HG03135 (cell line): ENCODE measurements around the gene TTC38.

ENCODE experiments used
- ATAC-seq: cut with Tn5 transposase; IDR thresholded peaks from one replicate; pipeline ENCODE4 v1.9.1; 2021; ENCODE audit warnings: mild to moderate bottlenecking, moderate library complexity; ENCODE audit not compliant: unreplicated experiment

The TTC38 gene

GRCh38 chr22:46267431-46268279 lies at the start of gene TTC38:
Gene TTC38 (plus strand): TSS chr22:46268008. CDS start chr22:46268040, 32 bp downstream.
- ATAC-seq: no peak

GRCh38 chr22:46219636-46220035 lies 48.2 kb upstream of the TTC38 start:
- ATAC-seq: no peak

GRCh38 chr22:46220921-46221320 lies 46.9 kb upstream of the TTC38 start:
- ATAC-seq: no peak

- no peak for ATAC-seq
These were observed 43.5 kb upstream of the TTC38 start for GRCh38 chr22:46224044-46224897.

GRCh38 chr22:46224898-46225290 lies 42.9 kb upstream of the TTC38 start:
- ATAC-seq: no peak

- no peak for ATAC-seq
These were observed 42.2 kb upstream of the TTC38 start for GRCh38 chr22:46225631-46226030.

- no peak for ATAC-seq
These were observed 41.2 kb upstream of the TTC38 start for GRCh38 chr22:46226577-46226976.

GRCh38 chr22:46229701-46230100 lies 38.1 kb upstream of the TTC38 start:
- no peak for ATAC-seq

- ATAC-seq: no peak
These were observed 37.4 kb upstream of the TTC38 start for GRCh38 chr22:46230262-46230901.

- no peak for ATAC-seq
These were observed 34.6 kb upstream of the TTC38 start for GRCh38 chr22:46233231-46233630.

GRCh38 chr22:46234969-46235368 lies 32.8 kb upstream of the TTC38 start:
- ATAC-seq: no peak

- ATAC-seq: no peak
These were observed 30.2 kb upstream of the TTC38 start for GRCh38 chr22:46237453-46238124.

GRCh38 chr22:46238541-46238940 lies 29.3 kb upstream of the TTC38 start:
- ATAC-seq: no peak

- ATAC-seq: no peak
These were observed 28.4 kb upstream of the TTC38 start for GRCh38 chr22:46239261-46240048.

GRCh38 chr22:46240073-46240472 lies 27.7 kb upstream of the TTC38 start:
- ATAC-seq: no peak

GRCh38 chr22:46240506-46240905 lies 27.3 kb upstream of the TTC38 start:
- ATAC-seq: no peak

- ATAC-seq: no peak
These were observed 26.9 kb upstream of the TTC38 start for GRCh38 chr22:46240907-46241306.

GRCh38 chr22:46241396-46242007 lies 26.3 kb upstream of the TTC38 start:
- ATAC-seq: no peak

- ATAC-seq: no peak
These were observed 25.7 kb upstream of the TTC38 start for GRCh38 chr22:46242076-46242475.

GRCh38 chr22:46244771-46245170 lies 23.0 kb upstream of the TTC38 start:
- no peak for ATAC-seq
